Liver (tissue), 9 donors: ENCODE results near the gene ERICH6. TPM values are rescaled to one million over a fixed set of nuclear protein-coding genes. Genes with fewer than 3 reads are reported as not detected.

Experiments
- DNase-seq: peaks from one replicate; pipeline ENCODE4 v3.0.0-alpha.2; 2017; ENCODE audit warnings: low spot score
- H3K27ac ChIP-seq, 2 donors: one replicate each; pipeline ENCODE4 v1.7.0; 2013; ENCODE audit warnings: inconsistent platforms in 2 of 2, low read length in 2 of 2, control low read depth in 1 of 2, low read depth in 1 of 2, mild to moderate bottlenecking in 1 of 2
- H3K27me3 ChIP-seq, 4 donors: one replicate each; pipeline versions ENCODE4 v1.6.1 to v1.7.0; 2013; ENCODE audit warnings: low read length in 3 of 4, inconsistent platforms in 1 of 4, mild to moderate bottlenecking in 1 of 4, moderate library complexity in 1 of 4; ENCODE audit not compliant: control insufficient read depth in 4 of 4, insufficient read depth in 4 of 4
- H3K36me3 ChIP-seq, 4 donors: one replicate each; pipeline versions ENCODE4 v1.6.1 to v1.7.0; 2013; ENCODE audit warnings: low read length in 3 of 4, mild to moderate bottlenecking in 3 of 4, low read depth in 1 of 4, moderate library complexity in 1 of 4; ENCODE audit not compliant: control insufficient read depth in 4 of 4, insufficient read depth in 3 of 4
- H3K4me1 ChIP-seq, 4 donors: one replicate each; pipeline versions ENCODE4 v1.6.1 to v1.7.0; 2013; ENCODE audit warnings: low read length in 3 of 4, mild to moderate bottlenecking in 3 of 4, moderate library complexity in 1 of 4; ENCODE audit not compliant: control insufficient read depth in 4 of 4, insufficient read depth in 4 of 4
- H3K4me3 ChIP-seq, 3 donors: one replicate each; pipeline versions ENCODE4 v1.6.1 to v1.7.0; 2013; ENCODE audit warnings: low read length in 3 of 3, control low read depth in 1 of 3, low read depth in 1 of 3, mild to moderate bottlenecking in 1 of 3
- H3K9ac ChIP-seq, 2 donors: one replicate each; pipeline ENCODE4 v1.7.0; 2013; ENCODE audit warnings: low read length in 2 of 2, mild to moderate bottlenecking in 2 of 2, moderate library complexity in 2 of 2, control low read depth in 1 of 2, low read depth in 1 of 2
- H3K9me3 ChIP-seq, 4 donors: one replicate each; pipeline versions ENCODE4 v1.6.1 to v1.7.0; 2013; ENCODE audit warnings: low read length in 3 of 4; ENCODE audit not compliant: control insufficient read depth in 4 of 4
- ATF3 ChIP-seq: IDR thresholded peaks from 2 replicates; pipeline ENCODE4 v1.6.1; 2016; ENCODE audit warnings: antibody characterized with exemption
- CTCF ChIP-seq: fragments of 150-350 bp; IDR thresholded peaks from 2 replicates; pipeline ENCODE4 v1.5.1; 2017; ENCODE audit warnings: improper control_type of control experiment, low read depth, low read length; ENCODE audit not compliant: missing input control
- FOXA1 ChIP-seq: IDR thresholded peaks from 2 replicates; pipeline ENCODE4 v1.6.1; 2016; ENCODE audit warnings: antibody characterized with exemption
- FOXA2 ChIP-seq: IDR thresholded peaks from 2 replicates; pipeline ENCODE4 v1.6.1; 2016; ENCODE audit warnings: antibody characterized with exemption
- GABPA ChIP-seq, 2 donors: IDR thresholded peaks in 1 of 2; conservative IDR thresholded peaks in 1 of 2; 2 replicates each; pipeline ENCODE4 v1.6.1; 2016; ENCODE audit warnings: antibody characterized with exemption in 2 of 2, mild to moderate bottlenecking in 1 of 2, moderate library complexity in 1 of 2
- HNF4G ChIP-seq: IDR thresholded peaks from 2 replicates; pipeline ENCODE4 v1.6.1; 2016; ENCODE audit warnings: antibody characterized with exemption
- JUND ChIP-seq, 2 donors: IDR thresholded peaks; 2 replicates each; pipeline ENCODE4 v1.6.1; 2016; ENCODE audit warnings: antibody characterized with exemption in 2 of 2
- NR2F2 ChIP-seq: IDR thresholded peaks from 2 replicates; pipeline ENCODE4 v1.6.1; 2016; ENCODE audit warnings: antibody characterized with exemption
- REST ChIP-seq: IDR thresholded peaks from 2 replicates; pipeline ENCODE4 v1.6.1; 2016; ENCODE audit warnings: antibody characterized with exemption, mild to moderate bottlenecking
- RXRA ChIP-seq, 2 donors: IDR thresholded peaks; 2 replicates each; pipeline ENCODE4 v1.6.1; 2017 to 2018; ENCODE audit warnings: antibody characterized with exemption in 2 of 2, mild to moderate bottlenecking in 1 of 2
- TAF1 ChIP-seq: conservative IDR thresholded peaks from 2 replicates; pipeline ENCODE4 v1.6.1; 2016; ENCODE audit warnings: antibody characterized with exemption, mild to moderate bottlenecking
- YY1 ChIP-seq: IDR thresholded peaks from 2 replicates; pipeline ENCODE4 v1.6.1; 2016; ENCODE audit warnings: antibody characterized with exemption, mild to moderate bottlenecking
- ZBTB33 ChIP-seq: IDR thresholded peaks from 2 replicates; pipeline ENCODE4 v1.6.1; 2016; ENCODE audit warnings: antibody characterized with exemption
- whole genome bisulfite sequencing: extraction: QIAGEN DNeasy Blood & Tissue Kit; methylation state at CpG from one replicate; pipeline ENCODE4 v1.1.7; 2013; 5-methylcytosine and 5-hydroxymethylcytosine counted together
- polyA plus RNA-seq, 2 donors: library from polyadenylated mRNA; stranded (reverse) in 1 of 2; unstranded in 1 of 2; fragments of 200-250 nt in 1 of 2; fragments of >200 nt in 1 of 2; fragmentation: Nextera tagmentation in 1 of 2; extraction: Ambion mirVana in 1 of 2; gene quantifications; one replicate each; pipeline versions ENCODE4 v1.2.1 to v1.2.3, GENCODE V29; 2013 to 2015
- total RNA-seq, 2 donors: library from RNA; depleted of rRNA; stranded (reverse); fragments of >200 nt; gene quantifications; one replicate each; pipeline ENCODE4 v1.2.3, GENCODE V29; 2014
- donor health status: healthy.
- donor health status: healthy.
- donor health status: healthy.
- donor health status: healthy.
- donor health status: healthy.

Gene ERICH6
- total and polyA plus RNA-seq, 4 donors: under 0.01 TPM; not detected in 3

DNA sequence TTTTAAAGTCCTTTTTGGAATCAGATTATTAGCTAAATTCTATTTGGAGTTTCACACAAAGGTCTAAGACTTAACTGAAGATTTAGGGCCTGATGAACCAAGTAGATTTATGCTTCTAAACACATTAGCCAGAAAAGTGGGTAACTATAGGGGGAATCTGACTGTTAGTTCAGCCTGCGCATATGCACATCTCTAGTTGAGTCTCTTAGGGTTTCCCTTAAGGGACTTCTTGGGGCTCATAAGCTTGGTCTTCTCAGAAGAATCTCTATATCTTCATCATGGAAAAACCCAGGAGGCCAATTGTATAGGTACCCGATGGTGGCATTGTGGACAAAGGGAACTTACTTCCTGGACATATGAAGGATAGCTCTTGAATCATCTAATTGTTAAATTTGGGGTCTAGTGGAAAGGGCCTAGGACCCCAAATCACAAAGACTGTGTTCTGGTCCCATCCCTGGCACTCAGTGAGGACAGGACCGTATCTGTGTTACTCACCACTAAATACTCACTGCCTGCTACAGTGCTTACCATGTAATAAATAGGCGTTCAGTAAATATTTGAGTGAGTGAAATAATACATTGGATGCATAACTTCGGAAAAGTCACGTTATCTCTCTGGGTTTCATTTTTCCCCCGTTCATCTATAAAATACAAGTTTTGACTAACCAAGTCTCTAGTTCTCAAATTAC lies 83.6 kb downstream of the ERICH6 start (continued):
- TF ChIP-seq CTCF (no peak), YY1 (no peak)

- Histone ChIP-seq H3K4me3 (no peak overlapping the region), H3K9ac (no peak overlapping the region), H3K27me3 (no peaks in the 10 kb centered on the region), H3K4me1 (peaks cover 2 to 4% (median 3%) of the 10 kb centered on the region in 4 donors), H3K36me3 (peaks cover 0 to 5% (median 2%) of the 10 kb centered on the region in 4 donors), H3K9me3 (no peaks in the 10 kb centered on the region), H3K27ac (no peak overlapping the region)
- no peak for TF ChIP-seq HNF4G
- TF ChIP-seq FOXA1: no peak
- no peak for TF ChIP-seq REST
- TF ChIP-seq GABPA (IDR thresholded peaks at IDR 0.05 in 1 of 2, conservative IDR thresholded peaks at IDR 0.05 in 1 of 2): no peak
- TF ChIP-seq RXRA (IDR thresholded peaks at IDR 0.05): no peak
- TF ChIP-seq TAF1: no peak
- no peak for TF ChIP-seq CTCF
- TF ChIP-seq JUND (IDR thresholded peaks at IDR 0.05): no peak
- no peak for TF ChIP-seq YY1
- no peak for TF ChIP-seq ZBTB33
- TF ChIP-seq ATF3: no peak
- no peak for TF ChIP-seq FOXA2
- no peak for TF ChIP-seq NR2F2
- 97% methylated on average over 2 of the region's 2 CpGs for WGBS
- no peak for DNase-seq
These were observed 89.8 kb downstream of the ERICH6 start for GRCh38 chr3:150613709-150614480.
